Activated CD4-positive, alpha-beta memory T cell treated with anti-CD3 and anti-CD28 coated beads for 36 hours (primary cell): Measurements from ENCODE around the gene TLR1. TPM values are rescaled to one million over a fixed set of nuclear protein-coding genes. Genes with fewer than 3 reads are reported as not detected.

ENCODE experiments used
- CTCF ChIA-PET: fragments of 350-600 bp; sonication (Branson Sonifier 250); formaldehyde crosslinking; loops from one replicate; lab custom pipeline; 2021; ENCODE audit warnings: antibody characterized with exemption, inconsistent platforms; lab: Charles Lee
- POLR2A ChIA-PET: fragments of 350-600 bp; sonication (Branson Sonifier 250); formaldehyde crosslinking; loops from one replicate; lab custom pipeline; 2021; ENCODE audit warnings: antibody characterized with exemption; lab: Charles Lee
- DNase-seq: peaks from one replicate; pipeline ENCODE4 v3.0.0-alpha.2; 2020
- H3K27ac Mint-ChIP-seq: one replicate; pipeline ENCODE4 v1.8.0; 2021; ENCODE audit warnings: mixed read lengths
- H3K27me3 Mint-ChIP-seq: one replicate; pipeline ENCODE4 v1.8.0; 2021; ENCODE audit warnings: mixed read lengths
- H3K36me3 Mint-ChIP-seq: one replicate; pipeline ENCODE4 v1.8.0; 2021; ENCODE audit warnings: mixed read lengths
- H3K4me1 Mint-ChIP-seq: one replicate; pipeline ENCODE4 v1.8.0; 2021; ENCODE audit warnings: low read depth, mixed read lengths
- H3K4me3 Mint-ChIP-seq: one replicate; pipeline ENCODE4 v1.8.0; 2021; ENCODE audit warnings: mild to moderate bottlenecking, mixed read lengths
- H3K9me3 Mint-ChIP-seq: one replicate; pipeline ENCODE4 v1.8.0; 2021; ENCODE audit warnings: mixed read lengths
- intact Hi-C: fragments of 100-400 bp; cut with micrococcal nuclease; formaldehyde crosslinking; loops from one replicate; pipeline ENCODE4 v1.15.1; 2023
- total RNA-seq, 2 experiments: library from RNA; stranded (reverse); gene quantifications; one replicate each; pipeline ENCODE4 v1.2.3, GENCODE V29; 2021

Gene TLR1
- total RNA-seq, 2 experiments from 2014 or later = 1.5 to 1.8 TPM

DNA sequence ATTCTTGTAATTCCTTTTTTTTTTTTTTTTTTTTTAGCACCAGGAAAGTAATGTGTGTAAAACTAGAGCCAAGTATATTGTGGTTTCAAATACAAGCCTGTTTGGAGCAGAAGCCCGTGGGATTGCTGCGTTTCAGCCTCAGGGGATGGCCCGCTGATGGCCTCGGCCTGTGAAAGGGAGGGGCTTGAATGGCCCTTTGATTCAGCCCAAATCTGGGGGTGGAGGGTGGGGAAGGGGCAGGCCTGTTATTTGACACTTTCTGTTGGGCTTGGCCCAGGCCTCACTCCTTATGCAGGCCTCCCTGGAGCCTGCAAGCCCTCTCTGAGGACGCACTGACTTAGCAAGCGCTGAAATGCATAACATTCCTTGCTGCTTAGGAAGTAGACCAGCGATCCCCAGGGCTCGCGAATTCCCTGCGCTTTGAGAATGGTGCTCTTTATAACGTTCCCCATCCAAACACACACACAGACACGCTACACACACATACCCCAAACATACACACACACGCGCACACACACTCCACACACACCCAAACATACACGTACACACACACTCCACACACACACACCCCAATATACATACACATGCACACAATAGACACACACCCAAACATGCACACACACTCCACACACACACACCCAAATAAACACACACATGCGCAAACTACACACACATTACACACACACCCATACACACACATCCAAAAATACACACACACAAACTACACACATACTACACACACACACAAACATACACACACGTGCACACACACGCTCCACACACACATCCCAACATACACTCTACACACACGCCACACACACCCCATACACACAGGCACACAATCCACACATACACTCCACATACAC is 51.4 kb downstream of the TLR1 start:
- no peaks in the 10 kb centered on the region for H3K27me3 Mint-ChIP-seq
- no peak for DNase-seq
- ChIA-PET POLR2A (no interaction called here), CTCF (no interaction called here)
- no peak overlapping the region for H3K27ac Mint-ChIP-seq
- H3K9me3 Mint-ChIP-seq = peaks cover 7% of the 10 kb centered on the region
- intact Hi-C loops = no loop called here
- H3K36me3 Mint-ChIP-seq = peaks cover under 1% of the 10 kb centered on the region
- peaks cover 7% of the 10 kb centered on the region for H3K4me1 Mint-ChIP-seq
- H3K4me3 Mint-ChIP-seq = no peak overlapping the region

DNA sequence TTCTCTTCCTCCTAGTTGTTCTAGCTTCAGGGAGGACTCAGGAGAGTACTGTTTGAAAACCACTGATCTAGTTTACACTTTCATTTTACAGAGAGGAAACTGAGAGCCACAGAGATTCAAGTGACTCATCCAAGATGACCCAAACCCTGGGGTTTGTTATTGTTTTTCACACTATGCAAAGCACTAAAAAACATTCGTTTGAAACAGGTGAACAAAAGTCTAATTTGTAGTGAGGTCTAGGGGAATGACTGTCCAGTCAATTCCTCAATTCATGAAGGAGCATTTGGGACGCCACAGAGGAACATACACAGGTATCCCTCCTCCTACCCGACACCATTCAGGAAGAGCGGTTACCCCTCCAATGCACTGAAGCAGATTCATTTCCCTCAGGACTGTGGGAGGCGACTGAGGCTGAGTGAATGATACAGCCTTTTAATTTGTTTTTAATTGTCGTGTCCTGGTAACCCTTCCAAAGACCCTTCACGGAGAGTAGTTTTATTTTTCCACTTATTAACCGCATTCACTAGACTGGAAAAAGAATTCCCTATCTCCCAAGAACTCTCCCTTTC is 52.1 kb downstream of the TLR1 start:
- no peaks in the 10 kb centered on the region for H3K27me3 Mint-ChIP-seq
- H3K4me1 Mint-ChIP-seq = peaks cover 7% of the 10 kb centered on the region
- no peak for DNase-seq
- H3K36me3 Mint-ChIP-seq = peaks cover 3% of the 10 kb centered on the region
- no peak overlapping the region for H3K4me3 Mint-ChIP-seq
- CTCF ChIA-PET = no interaction called here
- intact Hi-C loops = no loop called here
- no peak overlapping the region for H3K27ac Mint-ChIP-seq
- POLR2A ChIA-PET = no interaction called here
- peaks cover 12% of the 10 kb centered on the region for H3K9me3 Mint-ChIP-seq

DNA sequence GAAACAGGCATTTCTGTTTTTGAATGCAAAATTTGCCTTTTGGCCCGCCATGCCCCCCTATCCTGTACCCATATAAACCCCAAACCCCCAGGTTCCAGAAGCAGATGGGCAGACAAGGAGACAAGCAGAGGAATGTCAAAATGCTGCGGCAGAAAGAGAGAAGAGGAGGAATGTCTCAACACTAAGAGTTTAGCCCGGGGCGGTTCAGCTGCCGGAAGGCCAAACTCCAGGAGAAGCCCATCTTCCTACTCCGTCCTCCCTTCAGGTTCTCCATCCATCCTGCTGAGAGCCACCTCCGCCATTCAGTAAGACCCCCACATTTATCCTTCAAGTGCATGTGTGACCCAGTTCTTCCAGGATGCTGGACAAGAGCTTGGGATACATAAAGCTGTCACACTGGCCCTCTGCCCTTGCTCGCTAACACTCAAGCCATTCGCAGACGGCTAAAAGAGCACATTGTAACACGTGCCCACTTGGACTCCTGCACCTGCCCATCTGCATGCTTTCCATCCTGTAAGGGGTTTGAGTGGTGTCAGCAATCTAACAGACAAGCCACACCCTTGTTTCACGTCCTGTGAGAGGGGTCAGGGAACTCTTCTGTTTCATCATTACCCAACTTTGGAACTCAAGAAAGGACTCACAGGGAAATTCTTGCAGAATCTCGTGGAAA is 53.1 kb downstream of the TLR1 start:
- Mint-ChIP-seq H3K9me3 (peaks cover 20% of the 10 kb centered on the region), H3K36me3 (peaks cover 8% of the 10 kb centered on the region), H3K4me1 (peaks cover 7% of the 10 kb centered on the region), H3K27me3 (no peaks in the 10 kb centered on the region), H3K4me3 (no peak overlapping the region), H3K27ac (no peak overlapping the region)
- CTCF ChIA-PET = interaction anchor here (0.6 to 1.3 kb wide), 2 partner anchors 109 to 425 kb away, joined by 4 to 5 read pairs; no protein-coding TSS in a partner anchor
- DNase-seq = no peak
- intact Hi-C loops = no loop called here
- POLR2A ChIA-PET = no interaction called here

DNA sequence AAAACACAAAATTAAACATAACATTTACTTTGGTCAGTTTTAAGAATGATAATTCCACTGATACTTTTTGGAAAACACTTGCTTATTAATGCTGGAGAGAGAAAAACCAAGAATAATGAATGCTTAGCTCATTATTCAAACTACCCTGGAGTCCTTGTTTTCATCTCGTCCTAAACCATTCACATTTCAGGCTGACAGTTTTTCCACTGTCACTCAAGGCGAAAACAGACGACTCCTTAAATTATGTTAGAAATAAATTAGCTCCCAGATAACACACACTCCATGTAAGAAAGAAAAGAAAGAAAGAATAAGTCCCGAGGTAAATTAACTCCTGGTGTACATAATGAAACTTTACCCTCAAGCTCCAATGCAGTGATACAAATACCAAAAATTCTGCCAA is 55.3 kb downstream of the TLR1 start:
- intact Hi-C loops = no loop called here
- H3K9me3 Mint-ChIP-seq = peaks cover 21% of the 10 kb centered on the region
- peaks cover 7% of the 10 kb centered on the region for H3K4me1 Mint-ChIP-seq
- no peaks in the 10 kb centered on the region for H3K27me3 Mint-ChIP-seq
- no peak for DNase-seq
- CTCF ChIA-PET = interaction anchor here (1.7 kb wide), 1 partner anchor 10 kb away, joined by 4 read pairs; no protein-coding TSS in a partner anchor
- H3K27ac Mint-ChIP-seq = no peak overlapping the region
- no peak overlapping the region for H3K4me3 Mint-ChIP-seq
- peaks cover 8% of the 10 kb centered on the region for H3K36me3 Mint-ChIP-seq
- POLR2A ChIA-PET = no interaction called here

DNA sequence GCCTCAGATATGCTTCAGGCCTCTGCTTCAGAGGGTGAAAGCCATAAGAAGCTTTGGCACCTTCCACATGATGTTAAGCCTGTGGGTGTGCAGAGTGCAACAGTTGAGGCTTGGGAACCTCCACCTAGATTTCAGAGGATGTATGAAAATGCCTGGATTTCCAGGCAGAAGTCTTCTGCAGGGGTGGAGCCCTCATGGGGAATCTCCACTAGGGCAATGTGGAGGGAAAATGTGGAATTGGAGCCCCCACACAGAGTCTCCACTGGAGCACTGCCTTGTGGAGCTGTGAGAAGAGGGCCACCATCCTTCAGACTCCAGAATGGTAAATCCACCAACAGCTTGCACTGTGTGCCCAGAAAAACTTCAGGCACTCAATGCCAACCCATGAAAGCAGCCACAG is 57.0 kb downstream of the TLR1 start:
- intact Hi-C loops = no loop called here
- Mint-ChIP-seq H3K36me3 (peaks cover 8% of the 10 kb centered on the region), H3K4me3 (no peak overlapping the region), H3K27ac (no peak overlapping the region), H3K27me3 (no peaks in the 10 kb centered on the region), H3K9me3 (peaks cover 21% of the 10 kb centered on the region), H3K4me1 (peaks cover 10% of the 10 kb centered on the region)
- CTCF ChIA-PET = no interaction called here
- POLR2A ChIA-PET = no interaction called here
- no peak for DNase-seq

Other genes with a start within 250 kb of the TLR1 start
- gene KLF3, start 140.6 kb downstream of the TLR1 start, total RNA-seq = 1 to 10 TPM; 9.1 to 9.9 TPM
- gene TLR10, start 21.8 kb downstream of the TLR1 start, total RNA-seq = under 1 TPM in 1 of 2 experiments, not detected in 1; 0.05 TPM
- 1 to 10 TPM; 1.4 to 2.2 TPM for gene TLR6, start 52.0 kb upstream of the TLR1 start, total RNA-seq
- under 1 TPM; 0.50 to 0.65 TPM for gene FAM114A1, start 63.0 kb upstream of the TLR1 start, total RNA-seq
- 10 to 100 TPM; 28.0 to 28.4 TPM for gene TMEM156, start 227.6 kb upstream of the TLR1 start, total RNA-seq